ENCODE data around the gene ADAMTSL2.

- TF ChIP-seq CTCF (IDR thresholded peaks at IDR 0.05): no peak
- TF ChIP-seq POLR2AphosphoS5 (IDR thresholded peaks at IDR 0.05): no peak
- no peak for TF ChIP-seq POLR2A (IDR thresholded peaks at IDR 0.05)
Observed at GRCh38 chr9:133505186-133505830, 29.2 kb upstream of the ADAMTSL2 start.
